Measurements from ENCODE around the gene MAP3K5.

MAP3K5 gene

GRCh38 chr6:136811272-136811671, 19.0 kb upstream of the MAP3K5 start:
- Histone ChIP-seq H3K23ac (ENCODE audit: low read length in 2 of 2) (no peak overlapping the region), H2BK15ac (ENCODE audit: low read depth, poor library complexity, severe bottlenecking) (no peak overlapping the region), H2BK12ac (ENCODE audit: low read length in 2 of 2) (no peak overlapping the region), H3K27ac (ENCODE audit: low read length, poor library complexity, severe bottlenecking) (no peak overlapping the region), H3K4me3 (ENCODE audit: insufficient read depth in 1 of 2, low read depth in 1 of 2, low read length in 2 of 2) (no peak overlapping the region), H3K79me1 (replicated peaks; ENCODE audit: low read length, poor library complexity, severe bottlenecking) (no peaks in the 10 kb centered on the region), H2AFZ (ENCODE audit: low read depth, low read length) (no peak overlapping the region), H3K4ac (ENCODE audit: low read depth in 1 of 2, low read length in 2 of 2) (no peak overlapping the region), H3K27me3 (ENCODE audit: control insufficient read depth in 1 of 2, insufficient read depth in 1 of 2, low read length in 2 of 2) (no peaks in the 10 kb centered on the region), H3K4me2 (ENCODE audit: low read length, poor library complexity, severe bottlenecking) (no peak overlapping the region), H2AK5ac (ENCODE audit: low read length, severe bottlenecking) (no peak overlapping the region), H3K9ac (ENCODE audit: low read length) (no peak overlapping the region), H3K4me1 (ENCODE audit: control insufficient read depth, insufficient read depth, low read depth, low read length) (no peaks in the 10 kb centered on the region), H4K91ac (ENCODE audit: low read length) (no peak overlapping the region), H3K36me3 (ENCODE audit: control insufficient read depth in 1 of 2, insufficient read depth in 2 of 2, low read depth in 1 of 2, low read length in 2 of 2) (no peaks in the 10 kb centered on the region), H2BK120ac (ENCODE audit: low read depth, low read length) (no peak overlapping the region), H3K9me3 (ENCODE audit: control insufficient read depth, low read length) (no peaks in the 10 kb centered on the region), H4K8ac (ENCODE audit: low read length) (no peak overlapping the region), H2BK5ac (ENCODE audit: low read depth, low read length, poor library complexity, severe bottlenecking) (no peak overlapping the region), H3K18ac (ENCODE audit: low read depth in 1 of 2, low read length in 2 of 2) (no peak overlapping the region), H3K14ac (ENCODE audit: low read length in 2 of 2) (no peak overlapping the region)
- no peak for DNase-seq

GRCh38 chr6:136809091-136809860, 17.0 kb upstream of the MAP3K5 start:
- H3K18ac ChIP-seq (ENCODE audit: low read depth in 1 of 2, low read length in 2 of 2): no peak overlapping the region
- H4K91ac ChIP-seq (ENCODE audit: low read length): no peak overlapping the region
- WGBS: 87% methylated on average over 7 of the region's 7 CpGs
- H3K9me3 ChIP-seq (ENCODE audit: control insufficient read depth, low read length): no peaks in the 10 kb centered on the region
- no peak overlapping the region for H3K27ac ChIP-seq (ENCODE audit: low read length, poor library complexity, severe bottlenecking)
- H2BK5ac ChIP-seq (ENCODE audit: low read depth, low read length, poor library complexity, severe bottlenecking): no peak overlapping the region
- no peak overlapping the region for H3K23ac ChIP-seq (ENCODE audit: low read length in 2 of 2)
- H2AFZ ChIP-seq (ENCODE audit: low read depth, low read length): no peak overlapping the region
- no peak overlapping the region for H4K8ac ChIP-seq (ENCODE audit: low read length)
- H3K9ac ChIP-seq (ENCODE audit: low read length): no peak overlapping the region
- H2BK12ac ChIP-seq (ENCODE audit: low read length in 2 of 2): no peak overlapping the region
- H2BK120ac ChIP-seq (ENCODE audit: low read depth, low read length): no peak overlapping the region
- no peak for DNase-seq
- H3K79me1 ChIP-seq (replicated peaks; ENCODE audit: low read length, poor library complexity, severe bottlenecking): no peaks in the 10 kb centered on the region
- H2AK5ac ChIP-seq (ENCODE audit: low read length, severe bottlenecking): no peak overlapping the region
- H3K4me2 ChIP-seq (ENCODE audit: low read length, poor library complexity, severe bottlenecking): no peak overlapping the region
- H3K4me3 ChIP-seq (ENCODE audit: insufficient read depth in 1 of 2, low read depth in 1 of 2, low read length in 2 of 2): no peak overlapping the region
- no peak overlapping the region for H2BK15ac ChIP-seq (ENCODE audit: low read depth, poor library complexity, severe bottlenecking)
- H3K4me1 ChIP-seq (ENCODE audit: control insufficient read depth, insufficient read depth, low read depth, low read length): no peaks in the 10 kb centered on the region
- H3K36me3 ChIP-seq (ENCODE audit: control insufficient read depth in 1 of 2, insufficient read depth in 2 of 2, low read depth in 1 of 2, low read length in 2 of 2): no peaks in the 10 kb centered on the region
- no peak overlapping the region for H3K4ac ChIP-seq (ENCODE audit: low read depth in 1 of 2, low read length in 2 of 2)
- no peaks in the 10 kb centered on the region for H3K27me3 ChIP-seq (ENCODE audit: control insufficient read depth in 1 of 2, insufficient read depth in 1 of 2, low read length in 2 of 2)
- no peak overlapping the region for H3K14ac ChIP-seq (ENCODE audit: low read length in 2 of 2)

GRCh38 chr6:136803608-136804007, 11.3 kb upstream of the MAP3K5 start:
- Histone ChIP-seq H2BK5ac (ENCODE audit: low read depth, low read length, poor library complexity, severe bottlenecking) (no peak overlapping the region), H3K9ac (ENCODE audit: low read length) (no peak overlapping the region), H3K14ac (ENCODE audit: low read length in 2 of 2) (no peak overlapping the region), H4K91ac (ENCODE audit: low read length) (no peak overlapping the region), H3K36me3 (ENCODE audit: control insufficient read depth in 1 of 2, insufficient read depth in 2 of 2, low read depth in 1 of 2, low read length in 2 of 2) (no peaks in the 10 kb centered on the region), H2BK120ac (ENCODE audit: low read depth, low read length) (no peak overlapping the region), H3K4ac (ENCODE audit: low read depth in 1 of 2, low read length in 2 of 2) (no peak overlapping the region), H3K18ac (ENCODE audit: low read depth in 1 of 2, low read length in 2 of 2) (no peak overlapping the region), H2AFZ (ENCODE audit: low read depth, low read length) (no peak overlapping the region), H3K79me1 (replicated peaks; ENCODE audit: low read length, poor library complexity, severe bottlenecking) (no peaks in the 10 kb centered on the region), H3K4me3 (ENCODE audit: insufficient read depth in 1 of 2, low read depth in 1 of 2, low read length in 2 of 2) (no peak overlapping the region), H2AK5ac (ENCODE audit: low read length, severe bottlenecking) (no peak overlapping the region), H2BK15ac (ENCODE audit: low read depth, poor library complexity, severe bottlenecking) (no peak overlapping the region), H2BK12ac (ENCODE audit: low read length in 2 of 2) (no peak overlapping the region), H3K9me3 (ENCODE audit: control insufficient read depth, low read length) (peaks cover under 1% of the 10 kb centered on the region), H4K8ac (ENCODE audit: low read length) (no peak overlapping the region), H3K27ac (ENCODE audit: low read length, poor library complexity, severe bottlenecking) (no peak overlapping the region), H3K4me2 (ENCODE audit: low read length, poor library complexity, severe bottlenecking) (no peak overlapping the region), H3K4me1 (ENCODE audit: control insufficient read depth, insufficient read depth, low read depth, low read length) (no peaks in the 10 kb centered on the region), H3K23ac (ENCODE audit: low read length in 2 of 2) (no peak overlapping the region), H3K27me3 (ENCODE audit: control insufficient read depth in 1 of 2, insufficient read depth in 1 of 2, low read length in 2 of 2) (no peaks in the 10 kb centered on the region)
- DNase-seq: no peak
- 100% methylated on average over 1 of the region's 1 CpG for WGBS

GRCh38 chr6:136801581-136801980, 9.3 kb upstream of the MAP3K5 start:
- Histone ChIP-seq H3K27me3 (ENCODE audit: control insufficient read depth in 1 of 2, insufficient read depth in 1 of 2, low read length in 2 of 2) (no peaks in the 10 kb centered on the region), H2BK120ac (ENCODE audit: low read depth, low read length) (no peak overlapping the region), H2AFZ (ENCODE audit: low read depth, low read length) (no peak overlapping the region), H4K91ac (ENCODE audit: low read length) (no peak overlapping the region), H3K4me3 (ENCODE audit: insufficient read depth in 1 of 2, low read depth in 1 of 2, low read length in 2 of 2) (no peak overlapping the region), H2BK5ac (ENCODE audit: low read depth, low read length, poor library complexity, severe bottlenecking) (no peak overlapping the region), H3K36me3 (ENCODE audit: control insufficient read depth in 1 of 2, insufficient read depth in 2 of 2, low read depth in 1 of 2, low read length in 2 of 2) (no peaks in the 10 kb centered on the region), H3K14ac (ENCODE audit: low read length in 2 of 2) (no peak overlapping the region), H3K4me2 (ENCODE audit: low read length, poor library complexity, severe bottlenecking) (no peak overlapping the region), H3K4me1 (ENCODE audit: control insufficient read depth, insufficient read depth, low read depth, low read length) (no peaks in the 10 kb centered on the region), H3K9ac (ENCODE audit: low read length) (no peak overlapping the region), H3K4ac (ENCODE audit: low read depth in 1 of 2, low read length in 2 of 2) (no peak overlapping the region), H2BK12ac (ENCODE audit: low read length in 2 of 2) (no peak overlapping the region), H3K23ac (ENCODE audit: low read length in 2 of 2) (no peak overlapping the region), H3K9me3 (ENCODE audit: control insufficient read depth, low read length) (peaks cover 9% of the 10 kb centered on the region), H4K8ac (ENCODE audit: low read length) (no peak overlapping the region), H3K18ac (ENCODE audit: low read depth in 1 of 2, low read length in 2 of 2) (no peak overlapping the region), H3K27ac (ENCODE audit: low read length, poor library complexity, severe bottlenecking) (no peak overlapping the region), H3K79me1 (replicated peaks; ENCODE audit: low read length, poor library complexity, severe bottlenecking) (no peaks in the 10 kb centered on the region), H2AK5ac (ENCODE audit: low read length, severe bottlenecking) (no peak overlapping the region), H2BK15ac (ENCODE audit: low read depth, poor library complexity, severe bottlenecking) (no peak overlapping the region)
- WGBS: no CpG with 5 or more reads among the region's 2 CpGs
- no peak for DNase-seq
